ENCODE measurements around the gene GRK5.

GRK5 gene

DNA sequence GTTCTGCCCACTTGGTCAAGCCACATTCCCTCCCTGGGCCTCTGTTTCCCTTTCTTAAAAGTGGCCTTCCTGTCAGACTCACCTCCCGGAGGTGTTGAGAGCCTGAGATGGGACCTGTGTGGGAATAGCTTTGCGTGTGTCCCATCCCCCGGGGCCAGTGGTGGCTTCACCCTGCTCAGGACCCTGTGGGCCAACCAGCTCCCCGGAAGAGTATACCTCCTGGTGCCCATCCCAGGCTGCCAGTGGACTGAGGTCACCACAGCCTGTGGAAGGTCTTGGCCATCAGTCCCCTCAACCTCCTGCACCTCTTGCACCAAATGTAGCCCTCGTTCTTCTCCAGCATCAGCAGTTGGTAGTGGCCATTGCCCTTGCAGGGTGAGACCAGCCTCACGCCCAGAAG lies 190.0 kb downstream of the GRK5 start:
- Mint-ChIP-seq H3K9me3 (no peaks in the 10 kb centered on the region), H3K27ac (no peak overlapping the region), H3K4me3 (no peak overlapping the region), H3K4me1 (peaks cover 20% of the 10 kb centered on the region), H3K27me3 (peaks cover 1% of the 10 kb centered on the region), H3K36me3 (ENCODE audit: low read depth) (peaks cover 2% of the 10 kb centered on the region)
- no peak for ATAC-seq
- no peak for DNase-seq

DNA sequence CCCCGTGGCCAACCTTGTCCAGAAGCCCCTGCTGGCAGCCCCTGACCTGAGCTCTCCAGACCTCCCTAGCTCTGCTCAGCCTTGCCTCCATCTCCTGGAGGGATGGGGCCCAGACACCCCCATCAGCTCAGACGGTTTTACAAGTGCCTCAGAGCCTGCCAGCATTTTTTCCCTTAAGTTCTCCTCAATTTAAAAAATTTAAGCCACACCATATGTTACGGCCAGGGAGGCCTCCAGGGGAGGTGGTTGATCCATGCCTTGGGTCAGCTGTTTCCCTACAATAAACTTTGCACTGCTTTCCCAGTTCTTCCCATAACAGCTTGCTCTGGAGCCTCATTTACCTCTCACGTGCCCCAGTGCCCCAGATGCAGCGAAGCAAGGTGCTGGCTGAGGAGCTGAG lies 191.6 kb downstream of the GRK5 start:
- Mint-ChIP-seq H3K27me3 (no peaks in the 10 kb centered on the region), H3K9me3 (no peaks in the 10 kb centered on the region), H3K27ac (no peak overlapping the region), H3K4me1 (peaks cover 15% of the 10 kb centered on the region), H3K4me3 (no peak overlapping the region), H3K36me3 (ENCODE audit: low read depth) (no peaks in the 10 kb centered on the region)
- ATAC-seq: no peak
- no peak for DNase-seq

GRCh38 chr10:119399466-119399865 lies 192.1 kb downstream of the GRK5 start:
- DNase-seq (no peak), ATAC-seq (no peak)
- H3K4me3 Mint-ChIP-seq: no peak overlapping the region
- H3K27ac Mint-ChIP-seq: no peak overlapping the region
- no peaks in the 10 kb centered on the region for H3K9me3 Mint-ChIP-seq
- peaks cover 12% of the 10 kb centered on the region for H3K4me1 Mint-ChIP-seq
- H3K27me3 Mint-ChIP-seq: no peaks in the 10 kb centered on the region
- H3K36me3 Mint-ChIP-seq (ENCODE audit: low read depth): no peaks in the 10 kb centered on the region

DNA sequence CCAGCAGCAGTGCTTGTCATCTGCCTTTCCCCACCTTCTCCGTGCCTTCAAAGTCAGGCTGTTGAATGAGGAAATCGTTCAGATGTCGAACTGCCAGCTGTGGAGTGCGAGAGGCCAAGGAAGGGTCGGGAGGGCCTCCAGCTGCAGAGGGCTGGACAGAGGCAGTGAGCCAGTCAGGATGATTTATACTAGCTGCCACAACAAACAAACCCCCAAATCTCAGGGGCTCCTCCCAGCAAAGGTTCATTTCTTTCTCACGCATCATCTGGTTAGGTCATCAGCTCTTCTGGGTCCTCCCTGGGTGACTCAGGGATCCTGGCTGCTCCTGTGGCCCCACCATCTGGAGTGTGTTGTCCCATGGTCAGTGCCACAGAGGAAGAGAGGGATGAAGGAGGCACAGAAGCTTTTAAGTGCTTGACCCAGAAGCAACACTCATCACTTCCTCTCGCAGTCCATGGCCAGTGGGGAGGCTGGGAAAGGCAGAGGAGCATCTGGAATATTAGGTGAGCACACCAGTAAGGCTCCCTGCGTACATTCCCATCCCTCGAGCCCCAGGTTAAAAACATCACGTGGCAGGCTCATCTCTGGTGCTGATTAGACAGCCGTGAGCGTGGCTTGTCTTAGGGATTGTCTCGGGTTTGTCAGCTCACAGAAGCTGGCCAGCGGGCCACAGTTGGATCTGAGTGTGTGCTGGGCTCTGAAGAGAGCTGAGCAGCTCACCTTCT lies 194.5 kb downstream of the GRK5 start:
- Mint-ChIP-seq H3K4me1 (no peaks in the 10 kb centered on the region), H3K27me3 (no peaks in the 10 kb centered on the region), H3K4me3 (no peak overlapping the region), H3K9me3 (no peaks in the 10 kb centered on the region), H3K36me3 (ENCODE audit: low read depth) (no peaks in the 10 kb centered on the region), H3K27ac (no peak overlapping the region)
- no peak for ATAC-seq
- DNase-seq: no peak

- DNase-seq (no peak), ATAC-seq (no peak)
- Mint-ChIP-seq H3K27ac (no peak overlapping the region), H3K9me3 (no peaks in the 10 kb centered on the region), H3K36me3 (ENCODE audit: low read depth) (no peaks in the 10 kb centered on the region), H3K4me3 (no peak overlapping the region), H3K27me3 (no peaks in the 10 kb centered on the region), H3K4me1 (peaks cover 1% of the 10 kb centered on the region)
Observed at GRCh38 chr10:119403921-119404320, 196.6 kb downstream of the GRK5 start.

DNA sequence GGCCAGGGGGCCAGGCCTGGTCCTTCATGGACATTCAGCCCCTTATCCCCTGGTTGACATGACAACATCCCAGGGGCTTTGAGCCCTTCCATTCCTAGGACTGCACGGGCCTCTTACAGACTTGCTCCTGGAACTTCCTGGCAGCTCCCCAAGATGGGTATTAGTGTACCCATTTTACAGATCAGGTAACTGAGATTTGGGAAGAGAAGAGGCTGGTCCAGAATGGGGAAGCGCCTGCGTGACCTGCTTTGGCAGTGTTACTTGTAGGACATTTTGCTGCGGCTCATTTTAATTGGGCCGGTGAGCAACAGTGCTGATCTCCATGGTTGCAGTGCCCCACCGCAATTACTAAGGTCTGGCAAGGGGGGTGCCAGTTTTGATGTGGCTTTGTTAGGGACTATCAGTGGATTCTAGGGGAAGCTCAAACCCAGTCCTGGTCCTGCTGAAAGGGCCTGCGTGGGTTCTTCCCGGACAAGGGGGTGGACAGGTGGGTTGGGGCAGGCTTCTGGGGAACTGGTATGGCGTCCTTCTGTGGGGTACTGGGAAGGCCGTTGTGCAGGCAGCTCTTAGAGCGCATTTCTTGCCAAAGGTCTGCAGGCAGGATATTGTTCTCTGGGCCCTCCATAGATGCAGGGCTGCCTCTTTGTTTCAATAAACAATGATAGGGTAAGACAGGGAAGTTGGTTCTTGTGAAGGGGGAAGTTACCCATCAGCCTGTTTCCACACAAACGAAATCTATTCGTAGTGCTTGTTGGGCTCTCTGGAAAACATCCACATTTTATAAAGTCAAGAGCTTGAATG lies 197.5 kb downstream of the GRK5 start:
- Mint-ChIP-seq H3K27me3 (no peaks in the 10 kb centered on the region), H3K4me3 (no peak overlapping the region), H3K9me3 (no peaks in the 10 kb centered on the region), H3K27ac (no peak overlapping the region), H3K4me1 (peaks cover 1% of the 10 kb centered on the region), H3K36me3 (ENCODE audit: low read depth) (no peaks in the 10 kb centered on the region)
- ATAC-seq (no peak), DNase-seq (no peak)

DNA sequence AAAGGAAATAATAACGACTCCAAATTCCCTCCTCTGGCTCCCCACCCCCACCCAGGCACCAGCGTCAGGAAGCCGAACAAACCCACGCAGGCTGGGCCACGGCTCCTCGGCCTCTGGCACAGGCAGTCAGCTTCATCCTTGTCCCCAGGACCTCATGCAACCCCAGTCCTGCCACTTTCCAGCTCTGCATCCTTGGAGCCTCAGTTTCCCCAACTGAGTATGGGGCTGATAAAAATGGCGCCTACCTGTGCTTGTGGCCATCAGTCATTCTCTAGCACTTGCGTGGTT lies 198.1 kb downstream of the GRK5 start:
- DNase-seq: no peak
- Mint-ChIP-seq H3K36me3 (ENCODE audit: low read depth) (no peaks in the 10 kb centered on the region), H3K9me3 (no peaks in the 10 kb centered on the region)

GRCh38 chr10:119406137-119406536 lies 198.8 kb downstream of the GRK5 start:
- H3K4me3 Mint-ChIP-seq: no peak overlapping the region

More for the DNA sequence above, 198.1 kb downstream of the GRK5 start:
- Mint-ChIP-seq H3K4me3 (no peak overlapping the region), H3K4me1 (peaks cover 1% of the 10 kb centered on the region), H3K27me3 (no peaks in the 10 kb centered on the region), H3K27ac (no peak overlapping the region)
- no peak for ATAC-seq

DNA sequence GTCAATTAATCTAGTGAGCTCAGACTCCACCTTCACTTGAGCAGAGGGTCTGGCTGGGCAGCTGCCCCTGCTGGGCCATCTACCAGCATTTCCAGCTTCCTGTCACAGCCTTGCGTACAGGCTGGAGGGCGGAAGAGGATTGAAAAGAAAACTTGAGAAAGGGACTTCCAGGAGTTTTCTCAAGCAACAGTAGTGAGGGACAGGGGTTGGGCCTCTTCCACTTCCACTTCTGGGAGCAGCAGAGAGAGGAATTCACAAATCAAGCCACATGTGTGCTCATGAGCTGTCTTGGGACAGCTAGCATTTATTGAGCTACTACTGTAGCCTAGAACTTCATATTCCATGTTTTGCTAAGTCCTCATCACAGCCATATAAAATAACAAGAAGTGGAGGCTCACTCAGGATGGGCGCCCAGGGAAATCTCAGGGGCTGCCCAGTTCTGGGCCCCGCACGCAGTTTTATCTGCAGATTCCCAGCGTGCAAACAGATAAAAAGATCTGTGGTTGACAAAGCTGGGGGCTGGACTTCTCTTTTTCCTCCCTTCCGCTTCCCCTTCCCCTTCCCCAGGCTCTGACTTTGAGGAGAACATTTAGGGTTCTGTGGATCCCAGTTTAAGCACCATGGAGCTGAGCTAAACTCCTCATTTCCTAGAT lies 199.4 kb downstream of the GRK5 start:
- Mint-ChIP-seq H3K27ac (no peak overlapping the region), H3K9me3 (no peaks in the 10 kb centered on the region), H3K4me1 (peaks cover 1% of the 10 kb centered on the region), H3K27me3 (no peaks in the 10 kb centered on the region), H3K36me3 (ENCODE audit: low read depth) (no peaks in the 10 kb centered on the region), H3K4me3 (no peak overlapping the region)
- ATAC-seq (no peak), DNase-seq (no peak)

More at GRCh38 chr10:119406137-119406536, 198.8 kb downstream of the GRK5 start:
- H3K27me3 Mint-ChIP-seq: no peaks in the 10 kb centered on the region
- H3K27ac Mint-ChIP-seq: no peak overlapping the region
- peaks cover 1% of the 10 kb centered on the region for H3K4me1 Mint-ChIP-seq
- H3K9me3 Mint-ChIP-seq: no peaks in the 10 kb centered on the region
- no peak for ATAC-seq
- no peaks in the 10 kb centered on the region for H3K36me3 Mint-ChIP-seq (ENCODE audit: low read depth)
- DNase-seq: no peak

GRCh38 chr10:119407254-119407777 lies 199.9 kb downstream of the GRK5 start:
- H3K36me3 Mint-ChIP-seq (ENCODE audit: low read depth): no peaks in the 10 kb centered on the region
- peaks cover 1% of the 10 kb centered on the region for H3K4me1 Mint-ChIP-seq
- H3K9me3 Mint-ChIP-seq: no peaks in the 10 kb centered on the region
- DNase-seq: no peak
- no peaks in the 10 kb centered on the region for H3K27me3 Mint-ChIP-seq
- H3K4me3 Mint-ChIP-seq: no peak overlapping the region
- no peak for ATAC-seq
- H3K27ac Mint-ChIP-seq: no peak overlapping the region

DNA sequence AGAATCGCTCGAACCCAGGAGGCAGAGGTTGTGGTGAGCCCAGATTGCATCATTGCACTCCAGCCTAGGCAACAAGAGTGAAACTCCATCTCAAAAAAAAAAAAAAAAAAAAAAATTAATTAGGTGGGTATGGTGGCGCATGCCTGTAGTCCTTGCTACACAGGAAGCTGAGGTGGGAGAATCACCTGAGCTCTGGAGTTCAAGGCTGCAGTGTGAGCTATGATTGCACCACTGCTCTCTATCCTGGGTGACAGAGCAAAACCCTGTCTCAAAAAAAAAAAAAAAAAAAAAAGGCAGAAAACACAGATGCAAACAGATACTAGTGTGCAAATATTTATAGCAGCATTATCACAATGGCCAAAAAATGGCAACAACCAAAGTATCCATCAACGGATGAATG lies 200.7 kb downstream of the GRK5 start:
- Mint-ChIP-seq H3K36me3 (ENCODE audit: low read depth) (no peaks in the 10 kb centered on the region), H3K9me3 (no peaks in the 10 kb centered on the region), H3K4me1 (peaks cover 1% of the 10 kb centered on the region), H3K27ac (no peak overlapping the region), H3K27me3 (no peaks in the 10 kb centered on the region), H3K4me3 (no peak overlapping the region)
- ATAC-seq (no peak), DNase-seq (no peak)

GRCh38 chr10:119408969-119409371 lies 201.6 kb downstream of the GRK5 start:
- Mint-ChIP-seq H3K9me3 (no peaks in the 10 kb centered on the region), H3K4me1 (peaks cover 1% of the 10 kb centered on the region), H3K27ac (no peak overlapping the region), H3K27me3 (no peaks in the 10 kb centered on the region), H3K4me3 (no peak overlapping the region), H3K36me3 (ENCODE audit: low read depth) (no peaks in the 10 kb centered on the region)
- DNase-seq (no peak), ATAC-seq (no peak)

DNA sequence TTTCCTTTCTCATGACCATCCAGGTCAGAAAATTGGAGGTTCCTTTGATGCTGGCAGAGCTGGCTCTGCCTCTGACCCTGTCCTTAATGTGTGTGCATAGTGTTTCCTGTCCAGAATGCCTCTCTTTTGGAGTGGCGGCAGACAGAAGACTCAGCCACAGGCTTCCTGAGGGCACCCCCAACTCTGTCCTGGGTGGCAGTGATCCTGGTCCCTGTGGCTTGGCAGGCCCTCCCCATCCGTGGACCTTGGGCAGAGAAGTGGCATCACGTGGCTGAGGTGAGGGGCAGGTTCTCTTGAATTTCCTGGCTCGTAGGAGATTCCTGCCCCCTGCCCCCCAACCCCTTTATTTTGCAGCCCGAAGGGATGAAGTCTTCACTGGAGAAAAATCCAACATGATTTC lies 202.0 kb downstream of the GRK5 start:
- H3K27ac Mint-ChIP-seq: no peak overlapping the region
- H3K9me3 Mint-ChIP-seq: no peaks in the 10 kb centered on the region
- H3K4me1 Mint-ChIP-seq: peaks cover 1% of the 10 kb centered on the region

GRCh38 chr10:119409906-119410305 lies 202.5 kb downstream of the GRK5 start:
- ATAC-seq (no peak), DNase-seq (no peak)
- Mint-ChIP-seq H3K36me3 (ENCODE audit: low read depth) (no peaks in the 10 kb centered on the region), H3K27me3 (no peaks in the 10 kb centered on the region), H3K27ac (no peak overlapping the region), H3K4me1 (peaks cover 1% of the 10 kb centered on the region), H3K4me3 (no peak overlapping the region), H3K9me3 (no peaks in the 10 kb centered on the region)

More for the DNA sequence above, 202.0 kb downstream of the GRK5 start:
- Mint-ChIP-seq H3K4me3 (no peak overlapping the region), H3K36me3 (ENCODE audit: low read depth) (no peaks in the 10 kb centered on the region), H3K27me3 (no peaks in the 10 kb centered on the region)
- ATAC-seq (no peak), DNase-seq (no peak)
